NCI-H446 treated with DMSO at 0.1 percent for 48 hours (cell line): ENCODE data around the gene COL16A1.

Source experiments
- DNase-seq: peaks from one replicate; lab custom pipeline; 2025; lab: John Stamatoyannopoulos, UW

The COL16A1 gene

DNA sequence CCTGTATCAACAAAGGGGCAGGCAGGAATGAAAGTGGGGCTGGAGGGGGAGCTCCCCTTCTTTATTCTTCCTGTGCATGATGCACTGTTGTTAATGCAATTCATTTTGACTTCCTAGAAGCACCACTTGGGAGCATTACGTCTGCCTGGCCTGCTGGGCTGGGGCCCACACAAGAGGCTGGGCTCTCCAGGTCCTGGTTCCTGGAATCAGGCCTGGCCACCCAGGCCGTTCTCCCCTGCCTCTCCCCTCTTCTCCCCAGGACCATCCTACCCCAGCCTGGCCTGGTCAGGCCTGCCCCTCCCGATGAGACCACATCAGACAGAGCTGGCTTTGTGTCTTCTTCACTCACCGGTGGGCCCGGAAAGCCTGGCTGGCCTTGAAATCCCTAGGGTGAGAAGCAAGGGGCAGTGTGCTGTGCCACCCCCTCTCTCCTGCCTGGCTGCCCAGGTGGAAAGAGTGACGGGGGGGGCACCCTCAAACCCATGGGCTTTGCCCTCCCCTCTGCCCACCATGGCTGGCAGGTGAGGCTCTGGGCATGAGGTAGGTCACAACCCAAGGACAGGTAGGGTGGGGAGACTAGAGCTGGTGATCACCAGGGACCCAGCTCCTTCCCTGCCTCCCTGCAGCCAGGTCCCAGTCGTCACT lies 38.5 kb downstream of the COL16A1 start:
- no peak for DNase-seq

DNA sequence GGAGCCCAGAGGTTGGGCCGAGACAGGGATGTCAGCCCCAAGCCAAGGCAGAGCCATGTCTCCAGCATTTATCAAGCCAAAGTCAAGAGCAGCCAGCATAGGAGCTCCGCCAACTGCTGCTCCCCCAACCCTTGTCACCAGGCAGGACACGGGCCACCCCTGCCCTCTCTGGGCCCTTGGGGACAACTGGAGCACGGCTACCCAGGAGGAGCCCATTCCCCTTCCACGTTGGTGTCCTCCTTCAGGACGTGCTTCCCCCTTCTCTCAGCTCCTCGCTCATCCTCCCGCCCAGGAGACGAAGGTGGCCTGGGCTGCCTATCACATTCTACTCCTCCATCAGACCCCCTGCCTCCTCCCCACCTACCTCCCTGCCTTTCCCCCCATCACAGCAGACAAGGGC lies 39.3 kb downstream of the COL16A1 start:
- DNase-seq = no peak

DNA sequence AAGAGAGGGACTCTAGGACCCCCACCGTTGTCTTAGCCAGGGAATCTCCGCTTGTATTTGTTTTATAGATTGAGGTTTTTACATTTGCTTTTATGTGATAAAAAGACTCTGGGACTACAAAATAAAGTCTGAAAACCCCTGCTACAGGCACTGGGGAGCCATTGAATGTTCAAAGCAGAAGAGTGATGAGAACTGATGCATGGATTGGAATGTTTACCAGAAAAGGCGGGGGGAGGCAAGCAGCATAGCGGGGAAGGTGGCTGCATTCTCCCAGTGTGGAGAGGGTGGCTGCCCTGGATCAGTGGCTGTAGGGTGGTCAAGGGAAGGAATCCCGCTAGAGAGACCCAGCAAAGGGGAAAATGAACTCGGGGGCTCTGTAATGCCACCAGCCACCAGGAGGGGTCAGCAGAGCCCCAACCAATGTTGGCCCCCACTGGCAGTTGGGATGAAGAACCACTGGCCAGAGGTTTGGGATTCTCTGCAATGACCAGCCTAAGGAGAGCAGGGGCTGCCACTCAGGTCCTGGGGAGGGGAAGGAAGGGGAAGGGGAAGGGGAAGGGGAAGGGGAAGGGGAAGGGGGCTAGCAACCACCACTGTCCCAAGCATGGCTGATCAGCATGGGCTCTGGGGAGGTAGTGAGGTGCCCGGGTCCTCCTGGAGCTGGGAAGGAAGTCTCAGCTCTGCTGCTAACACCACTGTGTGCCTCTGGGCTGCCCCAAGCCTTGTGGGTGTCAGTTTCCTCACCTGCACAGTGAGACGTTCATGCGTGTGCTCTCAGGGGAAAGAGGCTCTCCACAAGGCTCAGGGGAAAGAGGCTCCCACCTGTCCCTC lies 40.0 kb downstream of the COL16A1 start:
- DNase-seq = no peak

DNA sequence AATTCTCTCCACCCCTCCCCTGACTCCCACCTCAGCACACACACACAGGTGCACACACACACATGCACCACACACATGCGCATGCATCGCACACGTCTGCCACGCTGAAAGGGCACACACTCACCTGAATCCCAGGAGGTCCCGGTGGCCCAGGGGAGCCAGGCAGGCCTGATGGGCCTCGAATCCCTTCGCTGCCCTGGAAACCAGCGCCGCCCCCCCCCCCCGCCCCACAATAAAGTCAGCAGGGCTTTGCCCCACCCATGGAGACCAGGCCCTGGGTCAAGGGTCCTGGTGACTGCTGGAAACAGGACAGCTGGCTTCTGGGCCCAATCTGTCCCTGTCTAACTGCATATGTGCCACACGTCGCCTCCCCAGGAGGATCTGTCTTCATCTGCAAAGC lies 41.4 kb downstream of the COL16A1 start:
- DNase-seq = no peak

DNA sequence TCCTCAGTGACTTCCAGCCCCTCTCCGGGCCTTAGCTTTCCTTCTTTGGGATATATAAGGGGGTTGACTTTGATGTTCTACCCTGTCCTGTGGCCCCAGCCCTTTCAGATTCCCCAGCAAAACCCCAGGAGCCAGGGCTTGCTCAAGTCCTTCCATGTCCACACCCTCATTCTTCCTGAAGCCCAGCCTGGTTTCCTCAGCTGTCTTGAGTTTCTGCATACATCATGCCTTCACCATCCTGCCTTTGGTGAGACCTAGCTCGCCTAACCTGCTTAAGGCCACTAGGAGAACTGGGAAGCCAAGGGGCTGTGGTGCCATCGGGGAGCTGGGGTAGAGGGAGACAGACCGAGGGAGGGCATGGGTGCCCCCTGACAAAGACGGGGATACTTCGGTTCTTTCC lies 42.0 kb downstream of the COL16A1 start:
- DNase-seq = no peak

DNA sequence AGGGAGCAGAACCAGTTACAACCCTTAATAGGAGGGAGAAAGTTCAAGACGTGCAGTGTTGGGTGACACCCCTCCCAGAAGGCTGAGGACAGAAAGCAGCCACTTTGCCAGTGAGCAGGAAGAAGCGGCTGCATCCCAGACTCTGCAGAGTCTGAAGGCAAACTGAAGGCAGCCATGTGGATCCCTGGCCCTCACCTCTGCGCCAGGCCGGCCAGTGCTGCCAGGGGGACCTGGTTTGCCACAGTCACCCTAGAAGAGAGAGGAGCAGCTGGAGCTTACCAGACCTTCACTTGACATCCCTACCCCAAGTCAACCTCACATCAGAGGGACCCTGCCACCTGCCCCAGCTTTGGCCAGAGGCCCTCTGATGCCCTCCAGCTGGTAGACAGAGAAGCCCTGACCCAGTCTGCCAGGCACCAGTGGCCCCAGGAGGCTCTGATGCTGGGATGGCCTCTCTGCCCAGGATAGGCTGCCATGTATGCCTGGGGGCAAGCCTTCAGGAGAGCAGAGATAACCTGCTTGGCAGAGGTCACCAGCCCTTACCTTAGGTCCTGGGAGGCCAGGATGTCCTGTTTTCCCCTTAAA lies 42.9 kb downstream of the COL16A1 start:
- no peak for DNase-seq

DNA sequence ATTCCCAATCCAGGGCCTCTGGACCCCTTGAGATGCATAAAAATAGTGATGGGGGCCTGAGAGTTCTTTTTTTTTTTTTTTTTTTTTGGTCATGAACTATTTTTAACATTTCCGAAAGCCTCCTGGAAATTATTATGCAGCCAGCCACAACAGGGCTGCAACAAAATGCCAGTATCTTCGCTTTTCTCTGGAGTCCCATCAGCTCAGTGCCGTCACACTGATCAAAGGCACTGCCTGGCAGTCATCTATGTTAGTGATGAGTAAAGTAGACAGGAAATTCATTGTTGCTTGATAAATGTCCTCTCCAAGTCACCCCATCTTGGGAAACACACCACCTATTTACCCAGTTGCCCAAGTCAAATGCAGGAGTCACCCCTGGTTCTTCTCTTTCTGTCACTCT lies 43.9 kb downstream of the COL16A1 start:
- DNase-seq = no peak

DNA sequence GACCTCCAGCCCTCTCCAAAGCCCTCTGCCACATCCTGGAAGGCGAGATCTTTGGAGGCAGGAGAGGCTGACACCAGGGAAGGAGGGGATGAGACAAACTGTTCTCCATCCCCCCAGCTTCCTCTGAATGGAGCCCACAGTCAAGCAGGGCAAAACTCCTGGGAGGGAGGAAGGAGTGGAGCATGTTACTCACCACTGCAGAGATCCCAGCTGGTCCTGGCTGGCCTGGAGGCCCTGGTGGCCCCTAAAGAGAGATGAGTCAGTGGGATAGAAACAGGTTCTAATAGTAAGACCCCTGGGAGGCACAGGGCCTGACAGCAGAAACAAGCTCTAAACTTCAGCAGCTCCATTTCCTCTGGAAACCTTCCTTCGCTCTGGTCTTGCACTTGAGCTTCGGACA lies 45.1 kb downstream of the COL16A1 start:
- no peak for DNase-seq

DNA sequence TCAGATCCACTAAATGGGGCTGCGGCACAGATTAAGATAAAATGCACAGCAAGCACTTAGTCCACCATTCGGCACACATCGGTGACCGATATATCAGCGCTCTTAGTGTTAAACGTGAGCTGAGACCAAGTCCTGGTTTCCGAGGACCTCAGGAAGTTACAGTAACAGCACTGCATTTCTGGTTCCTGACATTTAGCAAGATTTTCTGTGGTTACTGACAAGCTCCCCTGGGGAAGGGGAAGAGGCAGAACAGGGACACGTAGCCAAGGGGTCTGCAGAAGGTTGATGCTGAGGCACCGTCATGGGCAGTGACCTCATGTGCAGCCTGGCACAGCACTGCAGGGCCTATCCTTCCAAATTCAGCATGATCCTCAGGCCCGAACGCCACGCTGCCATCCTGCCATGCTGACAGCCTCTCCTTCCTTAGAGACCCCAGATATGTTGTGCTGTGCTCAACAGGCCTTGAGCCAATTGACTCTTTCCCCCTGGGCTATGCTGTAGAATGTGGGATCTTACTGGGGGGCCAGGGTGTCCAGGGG lies 45.8 kb downstream of the COL16A1 start:
- DNase-seq = no peak

DNA sequence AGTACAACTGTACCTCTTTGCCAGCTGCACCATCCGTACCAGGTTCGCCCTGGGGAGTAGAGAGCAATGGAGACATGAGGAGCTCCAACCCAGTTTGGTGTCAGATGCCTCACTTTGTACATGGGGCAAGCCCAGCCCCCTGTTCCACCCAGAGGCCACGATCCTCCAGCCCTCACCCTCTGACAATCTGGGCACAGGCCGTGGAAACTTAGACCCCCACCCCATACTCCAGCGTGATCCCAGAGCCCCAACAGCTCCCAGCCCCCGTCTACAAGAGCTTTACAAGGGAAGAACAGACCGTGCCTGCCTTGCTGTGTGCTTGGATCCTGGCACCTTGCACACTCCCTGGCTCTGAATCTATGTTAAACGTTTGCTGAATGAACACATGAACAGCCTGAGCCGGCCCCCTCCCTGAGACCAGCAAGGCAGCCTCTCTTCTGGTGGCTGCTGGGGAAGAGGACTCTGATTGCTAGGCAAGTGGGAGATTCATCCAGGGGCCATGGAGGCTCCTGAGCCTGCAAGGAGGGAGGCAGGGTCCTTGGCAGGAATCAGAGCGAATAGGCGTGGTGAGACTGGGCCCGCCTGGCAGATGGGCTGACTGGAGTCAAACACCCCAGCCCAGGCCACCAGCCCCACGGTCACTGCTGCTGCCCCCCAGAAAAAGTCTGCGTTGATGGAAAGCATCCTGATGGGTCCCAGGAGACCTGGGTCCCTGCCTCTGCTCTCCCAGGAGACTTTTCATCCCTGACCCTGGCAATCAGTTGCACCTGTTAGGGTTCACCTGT lies 46.6 kb downstream of the COL16A1 start:
- no peak for DNase-seq

DNA sequence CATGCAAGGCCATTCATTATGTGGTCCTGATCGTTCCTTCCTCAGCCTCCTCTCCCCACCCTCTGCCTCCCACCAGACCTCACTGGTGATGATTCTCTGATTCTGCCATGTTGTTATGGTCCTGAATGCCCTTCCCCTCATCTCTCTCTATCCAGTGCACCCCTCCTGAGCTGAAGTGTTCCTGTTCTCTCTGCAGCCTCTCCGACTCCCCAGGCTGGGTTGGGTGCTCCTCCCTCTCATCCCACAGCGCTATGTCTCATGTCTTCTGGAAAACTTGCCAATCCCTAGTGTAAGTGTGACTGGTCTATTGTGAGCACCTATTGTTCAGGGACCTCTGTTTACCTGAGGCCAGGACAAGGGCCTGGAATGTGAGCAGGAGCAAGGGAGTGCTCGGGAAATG lies 48.1 kb downstream of the COL16A1 start:
- no peak for DNase-seq

DNA sequence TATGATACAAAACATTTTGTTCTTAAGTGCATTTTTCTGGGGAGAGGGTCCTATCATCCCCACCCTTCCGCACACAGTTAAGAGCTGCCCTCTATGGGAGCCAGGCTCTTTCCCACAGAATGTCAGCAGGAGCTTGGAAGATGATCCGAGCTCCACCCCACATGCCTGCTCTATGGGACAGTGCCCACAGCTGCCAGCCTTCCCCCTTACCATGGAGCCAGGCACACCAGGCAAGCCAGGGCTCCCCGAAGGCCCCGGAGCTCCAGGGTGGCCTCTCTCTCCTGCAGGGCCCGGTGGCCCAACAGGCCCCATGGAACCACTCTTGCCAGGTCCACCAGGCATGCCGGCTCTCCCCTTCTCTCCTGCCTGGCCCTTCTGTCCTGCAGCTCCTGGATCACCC lies 48.7 kb downstream of the COL16A1 start:
- DNase-seq = no peak

DNA sequence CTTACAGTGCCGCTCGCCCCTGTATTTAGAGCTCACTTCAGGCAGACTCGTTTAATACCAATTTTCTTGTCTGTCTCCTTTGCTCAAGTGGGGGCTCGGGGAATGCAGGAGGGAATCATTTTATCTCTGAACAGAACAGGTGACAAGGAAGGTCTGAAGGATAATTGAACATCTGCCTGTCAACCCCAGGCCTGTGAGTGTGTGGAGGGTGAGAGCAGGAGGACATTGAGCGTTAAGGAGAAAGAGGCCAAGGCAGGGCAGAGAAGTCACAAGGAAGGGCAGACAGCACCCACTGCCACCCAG lies 49.4 kb downstream of the COL16A1 start:
- DNase-seq = no peak

DNA sequence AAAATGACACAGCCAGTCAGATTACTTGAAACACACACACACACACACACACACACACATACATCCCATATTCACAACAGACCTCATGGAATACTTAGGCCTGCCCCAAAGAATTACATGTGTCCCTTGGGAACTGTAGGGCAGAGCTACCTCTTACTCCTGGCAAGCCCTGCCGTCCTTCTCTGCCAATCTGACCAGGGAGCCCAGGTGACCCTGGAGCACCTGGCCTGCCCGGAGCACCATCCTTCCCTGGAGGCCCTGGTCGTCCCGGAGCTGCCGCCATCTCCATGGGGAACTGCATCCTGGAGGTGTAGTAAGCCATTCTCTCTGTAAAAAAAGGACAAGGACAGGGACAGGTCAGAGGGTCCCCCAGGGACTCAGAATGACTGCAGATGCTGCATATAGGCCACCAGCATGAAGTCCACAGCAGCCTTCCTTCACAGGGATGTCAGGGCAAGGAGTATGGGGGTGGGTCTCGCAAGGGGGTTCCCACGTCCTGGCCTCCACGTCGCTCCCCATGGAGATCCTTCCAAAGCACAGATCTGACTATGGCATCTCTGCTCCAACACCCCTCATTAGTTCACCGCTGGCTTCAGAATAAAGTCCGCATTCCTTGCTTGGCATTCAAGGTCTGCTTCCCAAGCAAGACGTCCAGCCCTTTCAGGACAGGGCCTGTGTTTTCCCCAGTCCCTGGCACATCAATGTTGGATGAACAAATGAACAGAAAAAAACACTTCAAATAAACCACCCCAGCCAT lies 49.9 kb downstream of the COL16A1 start:
- DNase-seq = no peak

DNA sequence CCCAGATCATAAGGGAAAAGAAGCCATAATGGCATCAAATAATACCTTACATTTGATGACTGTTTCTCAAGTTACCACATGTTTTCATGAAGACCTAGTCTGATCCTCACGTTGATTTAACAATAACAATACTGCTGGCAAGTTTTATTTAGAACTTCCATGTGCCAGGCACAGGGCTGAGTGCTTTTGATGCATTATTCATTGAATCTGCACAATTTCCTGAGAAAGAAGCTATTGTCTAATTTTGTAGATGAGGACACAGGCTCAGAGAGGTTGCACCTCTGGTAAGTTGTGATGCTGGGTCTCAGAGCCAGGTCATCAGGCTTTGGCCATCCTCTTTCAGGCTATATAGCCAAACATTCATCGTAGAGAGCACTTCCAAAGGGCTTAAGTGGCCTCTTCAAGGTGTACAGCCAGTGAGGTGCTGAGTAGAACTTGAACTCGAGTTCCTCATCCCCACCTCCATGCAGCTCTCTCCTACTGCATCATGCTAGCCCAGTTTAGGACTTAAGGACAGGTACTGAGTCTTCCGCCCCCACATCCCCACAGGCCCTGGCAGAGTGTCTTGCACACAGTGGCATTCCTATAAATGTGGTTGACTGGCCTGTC lies 50.8 kb downstream of the COL16A1 start:
- no peak for DNase-seq

DNA sequence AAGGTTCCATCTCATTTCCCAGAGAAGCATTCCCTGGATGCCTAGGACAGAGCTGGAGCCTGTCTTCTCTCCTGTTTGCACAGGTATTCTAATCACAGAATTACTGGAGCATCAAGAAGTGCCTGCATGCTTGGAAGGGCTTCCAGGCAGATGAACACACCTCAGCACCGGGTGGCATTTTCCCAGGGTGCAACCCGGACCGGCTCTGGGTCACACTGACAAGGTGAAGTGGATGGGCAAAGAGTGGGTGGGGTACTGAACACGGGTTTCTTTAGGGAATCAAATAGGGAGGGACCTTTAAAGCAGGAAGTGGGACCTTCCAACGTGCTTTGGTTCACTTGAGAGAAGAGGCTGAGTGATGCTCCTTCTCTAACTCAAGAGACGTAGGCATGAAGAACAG lies 52.1 kb downstream of the COL16A1 start:
- DNase-seq = no peak

DNA sequence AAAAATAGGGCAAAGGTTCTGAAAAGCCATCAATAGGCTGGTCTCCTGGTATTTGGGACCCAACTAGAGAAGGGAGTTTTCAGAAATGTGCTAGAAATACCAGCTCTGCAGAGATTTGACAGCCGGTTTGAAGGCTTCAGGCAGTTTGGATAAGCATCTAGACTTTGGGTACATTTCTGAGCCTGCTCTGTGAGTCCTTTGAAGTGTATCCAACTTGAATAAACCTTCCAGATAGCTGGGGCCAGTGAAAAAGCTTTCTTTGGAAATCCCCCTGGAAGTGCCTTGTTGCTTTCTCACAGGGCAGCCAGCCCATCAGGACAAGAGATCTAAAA lies 52.8 kb downstream of the COL16A1 start:
- no peak for DNase-seq

DNA sequence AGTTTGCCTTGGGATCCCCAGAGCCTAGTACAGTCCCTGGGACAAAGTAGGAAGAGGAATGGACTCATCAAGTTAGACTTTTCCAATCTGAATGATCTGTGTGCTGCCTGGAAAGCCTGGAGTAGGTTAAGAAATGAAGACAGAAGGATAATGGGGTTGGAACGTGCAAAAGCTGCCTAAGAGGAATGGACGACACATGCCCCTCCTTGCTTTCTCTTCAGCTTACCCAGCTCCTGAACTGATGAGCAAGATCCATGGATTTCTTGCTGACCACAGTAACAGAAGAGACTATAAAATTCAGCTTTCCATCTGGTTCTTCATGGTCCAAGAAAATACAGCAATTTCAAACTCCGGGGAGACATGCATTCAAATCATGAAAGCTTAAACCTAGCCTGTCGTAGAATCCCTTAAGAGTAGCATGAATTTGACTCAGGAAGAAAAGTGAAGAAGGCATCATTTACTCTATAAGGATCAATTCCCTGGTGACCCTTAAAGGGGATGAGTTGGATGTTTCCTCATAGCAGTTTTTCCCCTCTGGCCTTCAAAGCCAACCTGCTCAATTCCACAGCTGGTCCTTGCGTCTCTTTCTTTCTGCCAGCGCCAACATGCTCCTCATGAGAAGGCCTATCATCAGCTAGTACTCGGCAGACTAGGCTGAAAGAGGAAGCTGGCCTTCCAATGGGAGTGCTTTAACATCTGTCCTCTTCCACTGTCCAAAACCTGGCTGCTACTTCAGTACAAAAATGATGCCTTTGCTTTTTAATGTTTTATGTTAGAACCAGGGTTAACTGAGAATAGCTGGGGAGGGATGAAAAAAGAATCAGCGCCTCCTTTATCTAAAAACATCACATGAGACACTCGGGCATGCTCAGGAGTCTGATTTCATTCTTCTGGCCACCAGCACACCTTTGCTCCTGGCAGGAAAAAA lies 53.4 kb downstream of the COL16A1 start:
- DNase-seq = no peak

DNA sequence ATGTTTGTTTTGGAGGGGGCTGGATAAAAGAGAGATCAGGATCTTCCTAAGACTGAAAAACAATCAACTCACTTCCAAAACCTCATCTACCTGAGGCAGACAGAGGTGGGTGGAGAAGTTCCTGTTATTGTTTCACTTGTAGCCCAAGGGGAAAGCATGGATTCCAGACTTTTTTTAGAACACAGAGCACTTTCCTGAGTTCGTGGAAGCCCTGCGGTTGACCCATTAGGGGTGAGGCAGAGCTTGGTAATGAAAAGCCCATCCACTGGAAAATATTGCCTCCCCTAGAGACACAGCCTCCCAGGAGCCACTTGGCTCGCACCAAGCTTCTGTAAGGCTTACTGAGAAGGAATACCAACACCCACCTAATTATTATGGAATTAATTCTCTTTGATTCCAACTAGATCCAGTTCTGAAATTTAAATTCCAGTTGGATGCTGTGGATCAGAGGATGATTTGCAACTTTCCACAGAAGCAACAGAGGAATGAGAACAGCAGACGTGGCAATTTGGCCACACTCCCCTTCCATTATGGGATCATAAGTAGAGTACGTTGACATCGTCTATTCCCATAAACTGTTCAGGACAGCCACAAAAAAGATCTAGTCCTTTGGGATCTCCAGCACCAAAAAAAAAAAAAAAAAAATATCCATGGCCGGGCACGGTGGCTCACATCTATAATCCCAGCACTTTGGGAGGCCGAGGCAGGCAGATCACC lies 55.0 kb downstream of the COL16A1 start:
- no peak for DNase-seq

DNA sequence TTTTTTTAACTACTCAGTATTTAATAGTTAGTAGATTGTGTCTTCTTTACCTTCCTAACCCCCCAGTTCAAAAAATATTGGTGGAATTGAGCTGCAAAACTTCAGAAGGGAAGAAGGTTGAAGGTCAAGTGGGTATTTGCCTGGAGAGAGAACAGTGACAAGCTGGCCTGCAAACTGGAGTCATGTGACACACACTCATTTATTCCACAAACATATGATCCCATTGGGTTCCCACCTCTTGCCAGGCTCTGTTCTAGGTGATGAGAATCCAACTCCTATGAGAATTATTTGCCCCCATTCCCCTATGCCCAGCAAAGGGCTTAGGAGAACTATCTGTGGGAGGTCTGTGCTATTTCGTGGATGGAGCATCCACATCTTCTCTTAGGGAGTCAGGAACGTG lies 55.6 kb downstream of the COL16A1 start:
- DNase-seq = no peak
